GM12892 (cell line): ENCODE data around the gene ARL16.

Experiments
- POLR2A ChIP-seq: IDR thresholded peaks from 2 replicates; pipeline ENCODE4 v1.6.1; 2011; ENCODE audit warnings: low read depth, low read length, control low read depth
- POLR2AphosphoS5 ChIP-seq: IDR thresholded peaks from 2 replicates; pipeline ENCODE4 v1.6.1; 2011; ENCODE audit warnings: low read depth, low read length, control low read depth
- TAF1 ChIP-seq: IDR thresholded peaks from 2 replicates; pipeline ENCODE4 v1.6.1; 2011; ENCODE audit warnings: low read depth, mild to moderate bottlenecking, control low read depth, low read length, borderline replicate concordance

GRCh38 chr17:81706757-81707624 lies 23.4 kb upstream of the ARL16 start:
- TF ChIP-seq POLR2A (no peak), TAF1 (no peak), POLR2AphosphoS5 (no peak)
